GM21737 (cell line): Measurements from ENCODE around the gene DHX34.

Source experiments
- ATAC-seq: cut with Tn5 transposase; IDR thresholded peaks from one replicate; pipeline ENCODE4 v1.9.1; 2021; ENCODE audit warnings: mild to moderate bottlenecking, moderate library complexity; ENCODE audit not compliant: unreplicated experiment

DHX34 gene

GRCh38 chr19:47416643-47416985 is 67.5 kb downstream of the DHX34 start:
- no peak for ATAC-seq

- no peak for ATAC-seq
These were observed 68.1 kb downstream of the DHX34 start for GRCh38 chr19:47417107-47417745.

GRCh38 chr19:47417746-47418691 is 68.9 kb downstream of the DHX34 start:
- ATAC-seq = no peak

- no peak for ATAC-seq
These were observed 69.5 kb downstream of the DHX34 start for GRCh38 chr19:47418692-47419029.

GRCh38 chr19:47419030-47419783 is 70.1 kb downstream of the DHX34 start, which contains the start of gene MEIS3:
TSS of gene MEIS3 (minus strand) at chr19:47419527. CDS start at chr19:47419081, 446 bp downstream.
- ATAC-seq = no peak

GRCh38 chr19:47419789-47420188 is 70.7 kb downstream of the DHX34 start:
- ATAC-seq = no peak

- no peak for ATAC-seq
These were observed 72.2 kb downstream of the DHX34 start for GRCh38 chr19:47421244-47421786.

- ATAC-seq = no peak
These were observed 72.8 kb downstream of the DHX34 start for GRCh38 chr19:47421844-47422395.

GRCh38 chr19:47422417-47423163 is 73.5 kb downstream of the DHX34 start:
- no peak for ATAC-seq

- no peak for ATAC-seq
These were observed 74.2 kb downstream of the DHX34 start for GRCh38 chr19:47423203-47423882.

- peak; percentile 8 for ATAC-seq
These were observed 78.4 kb downstream of the DHX34 start for GRCh38 chr19:47427241-47428176.

- peak; percentile 65 for ATAC-seq
These were observed 79.2 kb downstream of the DHX34 start for GRCh38 chr19:47428177-47428894.

GRCh38 chr19:47429140-47429793 is 80.2 kb downstream of the DHX34 start:
- ATAC-seq = no peak

GRCh38 chr19:47430041-47430802 is 81.1 kb downstream of the DHX34 start:
- no peak for ATAC-seq

- no peak for ATAC-seq
These were observed 83.0 kb downstream of the DHX34 start for GRCh38 chr19:47432091-47432490.
